ENCODE measurements around the gene MPRIP. TPM values are rescaled to one million over a fixed set of nuclear protein-coding genes. Genes with fewer than 3 reads are reported as not detected.
A peak's percentile ranks its signal among the peaks of the same experiment; 100 is the strongest.
"Not testable (repeated sequence)": the region's sequence is repeated elsewhere in the genome, so short reads cannot be mapped to it uniquely, and the experiment has no call there.

The MPRIP gene
- total RNA-seq, 1 experiment from 2014 or later, result 284 TPM

DNA sequence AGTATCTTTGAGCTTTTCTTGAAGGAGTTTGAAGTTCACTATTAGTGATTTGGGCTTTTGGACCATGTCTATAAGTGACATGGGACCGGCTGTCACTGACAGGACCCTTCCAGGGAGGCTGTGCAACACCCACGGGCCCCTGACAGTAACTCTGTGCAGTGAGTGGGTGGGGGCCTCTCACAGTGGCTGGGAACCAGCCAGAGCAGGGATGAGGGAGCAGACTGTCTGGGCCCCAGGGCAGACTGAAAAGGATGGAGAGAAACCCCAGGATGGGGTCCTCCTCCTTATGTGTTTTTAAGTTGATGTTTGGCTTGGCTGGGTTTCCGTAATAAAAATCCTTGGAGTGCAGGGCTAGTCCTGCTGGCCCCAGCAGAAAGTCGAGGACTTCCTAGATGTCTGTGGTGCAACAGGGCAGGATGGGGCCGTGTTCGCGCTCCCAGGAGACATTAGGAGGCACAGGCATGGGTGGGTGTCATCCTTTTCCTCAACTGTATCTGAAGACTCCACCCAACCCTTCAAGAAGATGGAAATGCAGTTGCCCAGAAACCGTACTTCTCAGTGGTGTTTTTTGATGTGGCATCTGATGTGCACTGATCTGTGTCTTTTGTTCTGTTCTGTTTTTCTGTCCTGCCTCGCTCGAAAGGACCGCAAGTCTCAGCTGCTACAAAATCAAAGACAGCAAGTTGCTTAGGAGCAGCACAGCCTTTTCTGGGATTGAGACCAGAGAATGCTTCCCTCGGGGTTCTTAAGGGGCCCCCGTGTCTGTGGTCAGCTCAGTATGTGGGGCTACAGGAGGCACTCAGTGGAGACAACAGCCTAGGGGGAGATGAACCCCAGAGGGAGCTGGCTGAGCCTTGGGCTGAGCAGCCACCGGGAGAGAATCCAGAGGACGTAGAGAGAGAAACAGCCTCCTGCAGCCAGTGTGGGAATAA lies 139.7 kb downstream of the MPRIP start:
- DNase-seq, result no peak
- no TSS peak for BruUV-seq (replicated peaks)
- CTCF ChIA-PET, result no interaction called here
- H3K4me3 ChIP-seq (ENCODE audit: low read depth, low read length), result no peak overlapping the region
- no peak overlapping the region for H3K27ac Mint-ChIP-seq (ENCODE audit: unreplicated experiment)
- H3K36me3 Mint-ChIP-seq (ENCODE audit: insufficient read depth, unreplicated experiment), result peaks cover 82% of the 10 kb centered on the region
- no peaks in the 10 kb centered on the region for H3K9me3 Mint-ChIP-seq (ENCODE audit: unreplicated experiment)
- peaks cover 4% of the 10 kb centered on the region for H3K36me3 ChIP-seq (ENCODE audit: control insufficient read depth, insufficient read depth, low read length)
- H3K9me3 ChIP-seq, result no peaks in the 10 kb centered on the region
- no peaks in the 10 kb centered on the region for H3K27me3 Mint-ChIP-seq (ENCODE audit: insufficient read depth, unreplicated experiment)
- H3K4me1 Mint-ChIP-seq (ENCODE audit: low read depth, unreplicated experiment), result peaks cover 10% of the 10 kb centered on the region
- H3K4me1 ChIP-seq, result no peaks in the 10 kb centered on the region
- H3K27me3 ChIP-seq (replicated peaks; ENCODE audit: control insufficient read depth, insufficient read depth, low read length), result no peaks in the 10 kb centered on the region
- TF ChIP-seq, protein P1, sequence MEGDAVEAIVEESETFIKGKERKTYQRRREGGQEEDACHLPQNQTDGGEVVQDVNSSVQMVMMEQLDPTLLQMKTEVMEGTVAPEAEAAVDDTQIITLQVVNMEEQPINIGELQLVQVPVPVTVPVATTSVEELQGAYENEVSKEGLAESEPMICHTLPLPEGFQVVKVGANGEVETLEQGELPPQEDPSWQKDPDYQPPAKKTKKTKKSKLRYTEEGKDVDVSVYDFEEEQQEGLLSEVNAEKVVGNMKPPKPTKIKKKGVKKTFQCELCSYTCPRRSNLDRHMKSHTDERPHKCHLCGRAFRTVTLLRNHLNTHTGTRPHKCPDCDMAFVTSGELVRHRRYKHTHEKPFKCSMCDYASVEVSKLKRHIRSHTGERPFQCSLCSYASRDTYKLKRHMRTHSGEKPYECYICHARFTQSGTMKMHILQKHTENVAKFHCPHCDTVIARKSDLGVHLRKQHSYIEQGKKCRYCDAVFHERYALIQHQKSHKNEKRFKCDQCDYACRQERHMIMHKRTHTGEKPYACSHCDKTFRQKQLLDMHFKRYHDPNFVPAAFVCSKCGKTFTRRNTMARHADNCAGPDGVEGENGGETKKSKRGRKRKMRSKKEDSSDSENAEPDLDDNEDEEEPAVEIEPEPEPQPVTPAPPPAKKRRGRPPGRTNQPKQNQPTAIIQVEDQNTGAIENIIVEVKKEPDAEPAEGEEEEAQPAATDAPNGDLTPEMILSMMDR (IDR thresholded peaks at IDR 0.05; ENCODE audit: insufficient read depth in 1 of 2, low read depth in 1 of 2, low read length in 1 of 2, severe bottlenecking in 1 of 2, unreplicated experiment in 1 of 2), result no peak
- POLR2A ChIA-PET, result no interaction called here
- intact Hi-C loops (cut with micrococcal nuclease; ENCODE audit: unreplicated experiment), result loop anchor here (10.0 kb wide), 1 partner anchor 177 kb away; no protein-coding TSS in a partner anchor
- no peak overlapping the region for H3K4me3 Mint-ChIP-seq (ENCODE audit: unreplicated experiment)

GRCh38 chr17:17182598-17183136 lies 140.4 kb downstream of the MPRIP start:
- H3K4me1 ChIP-seq, result no peaks in the 10 kb centered on the region
- BruUV-seq (replicated peaks), result no TSS peak
- Mint-ChIP-seq H3K4me1 (ENCODE audit: low read depth, unreplicated experiment) (peaks cover 10% of the 10 kb centered on the region), H3K9me3 (ENCODE audit: unreplicated experiment) (no peaks in the 10 kb centered on the region), H3K27ac (ENCODE audit: unreplicated experiment) (no peak overlapping the region), H3K27me3 (ENCODE audit: insufficient read depth, unreplicated experiment) (no peaks in the 10 kb centered on the region), H3K36me3 (ENCODE audit: insufficient read depth, unreplicated experiment) (peaks cover 81% of the 10 kb centered on the region), H3K4me3 (ENCODE audit: unreplicated experiment) (no peak overlapping the region)
- TF ChIP-seq, protein P1 (IDR thresholded peaks at IDR 0.05; ENCODE audit: insufficient read depth in 1 of 2, low read depth in 1 of 2, low read length in 1 of 2, severe bottlenecking in 1 of 2, unreplicated experiment in 1 of 2), result no peak
- POLR2A ChIA-PET, result no interaction called here
- intact Hi-C loops (cut with micrococcal nuclease; ENCODE audit: unreplicated experiment), result loop anchor here (10.0 kb wide), 1 partner anchor 178 kb away; no protein-coding TSS in a partner anchor
- peaks cover 4% of the 10 kb centered on the region for H3K36me3 ChIP-seq (ENCODE audit: control insufficient read depth, insufficient read depth, low read length)
- CTCF ChIA-PET, result no interaction called here
- DNase-seq, result no peak
- H3K4me3 ChIP-seq (ENCODE audit: low read depth, low read length), result no peak overlapping the region
- no peaks in the 10 kb centered on the region for H3K27me3 ChIP-seq (replicated peaks; ENCODE audit: control insufficient read depth, insufficient read depth, low read length)
- no peaks in the 10 kb centered on the region for H3K9me3 ChIP-seq

DNA sequence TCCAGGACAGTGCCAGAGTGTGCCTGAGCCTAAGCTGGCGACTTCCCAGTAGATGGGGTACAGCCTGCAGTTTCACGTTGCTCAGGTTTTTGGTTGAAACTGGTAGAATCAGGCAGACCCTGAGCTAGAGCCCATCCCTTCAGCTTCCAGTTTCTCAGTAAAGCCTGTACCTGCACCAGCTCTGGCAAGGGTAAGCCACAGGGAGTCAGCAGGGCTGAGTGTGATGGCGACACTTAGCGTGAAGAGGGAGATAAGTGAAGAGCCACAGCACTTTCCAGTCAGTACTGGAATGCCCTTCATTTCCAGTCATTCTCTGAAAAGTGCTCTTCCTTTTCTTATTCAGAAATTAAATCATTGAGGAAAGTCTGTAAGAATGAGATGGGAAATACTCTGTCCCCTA lies 141.5 kb downstream of the MPRIP start:
- no peak overlapping the region for H3K27ac Mint-ChIP-seq (ENCODE audit: unreplicated experiment)
- H3K4me3 Mint-ChIP-seq (ENCODE audit: unreplicated experiment), result no peak overlapping the region
- peaks cover 10% of the 10 kb centered on the region for H3K4me1 Mint-ChIP-seq (ENCODE audit: low read depth, unreplicated experiment)
- ChIA-PET CTCF (no interaction called here), POLR2A (interaction anchor here (0.6 kb wide), 1 partner anchor 10 kb away, joined by 3 read pairs; no protein-coding TSS in a partner anchor)
- intact Hi-C loops (cut with micrococcal nuclease; ENCODE audit: unreplicated experiment), result loop anchor here (10.0 kb wide), 1 partner anchor 179 kb away; no protein-coding TSS in a partner anchor
- Histone ChIP-seq H3K27me3 (replicated peaks; ENCODE audit: control insufficient read depth, insufficient read depth, low read length) (no peaks in the 10 kb centered on the region), H3K9me3 (no peaks in the 10 kb centered on the region), H3K36me3 (ENCODE audit: control insufficient read depth, insufficient read depth, low read length) (peaks cover 4% of the 10 kb centered on the region), H3K4me1 (no peaks in the 10 kb centered on the region), H3K4me3 (ENCODE audit: low read depth, low read length) (no peak overlapping the region)
- no peaks in the 10 kb centered on the region for H3K9me3 Mint-ChIP-seq (ENCODE audit: unreplicated experiment)
- DNase-seq, result no peak
- TF ChIP-seq, protein P1 (IDR thresholded peaks at IDR 0.05; ENCODE audit: insufficient read depth in 1 of 2, low read depth in 1 of 2, low read length in 1 of 2, severe bottlenecking in 1 of 2, unreplicated experiment in 1 of 2), result no peak
- H3K36me3 Mint-ChIP-seq (ENCODE audit: insufficient read depth, unreplicated experiment), result peaks cover 80% of the 10 kb centered on the region
- H3K27me3 Mint-ChIP-seq (ENCODE audit: insufficient read depth, unreplicated experiment), result no peaks in the 10 kb centered on the region
- BruUV-seq (replicated peaks), result no TSS peak

- H3K27ac Mint-ChIP-seq (ENCODE audit: unreplicated experiment); H3K9me3 Mint-ChIP-seq (ENCODE audit: unreplicated experiment); DNase-seq; H3K4me1 ChIP-seq; H3K27me3 Mint-ChIP-seq (ENCODE audit: insufficient read depth, unreplicated experiment); H3K4me1 Mint-ChIP-seq (ENCODE audit: low read depth, unreplicated experiment); H3K9me3 ChIP-seq; CTCF ChIA-PET; POLR2A ChIA-PET; H3K4me3 Mint-ChIP-seq (ENCODE audit: unreplicated experiment); H3K4me3 ChIP-seq (ENCODE audit: low read depth, low read length); H3K27me3 ChIP-seq (replicated peaks; ENCODE audit: control insufficient read depth, insufficient read depth, low read length); H3K36me3 ChIP-seq (ENCODE audit: control insufficient read depth, insufficient read depth, low read length): not testable (repeated sequence)
- intact Hi-C loops (cut with micrococcal nuclease; ENCODE audit: unreplicated experiment), result loop anchor here (10.0 kb wide), 1 partner anchor 180 kb away; no protein-coding TSS in a partner anchor
- H3K36me3 Mint-ChIP-seq (ENCODE audit: insufficient read depth, unreplicated experiment), result peaks cover 82% of the 10 kb centered on the region
- TSS peak; percentile 31 for BruUV-seq (replicated peaks)
Observed at GRCh38 chr17:17184985-17185757, 142.9 kb downstream of the MPRIP start.
